Pancreas (tissue), 10 donors: ENCODE data around the gene SLC24A3. TPM values are rescaled to one million over a fixed set of nuclear protein-coding genes. Genes with fewer than 3 reads are reported as not detected.

Source experiments
- ATAC-seq, 4 donors: fragments of 200-7000 bp; cut with Tn5 transposase; one replicate each; pipeline versions ENCODE4 v1.8.0 to v1.9.1; 2020; ENCODE audit warnings: mild to moderate bottlenecking in 4 of 4, moderate library complexity in 4 of 4
- DNase-seq, 6 donors: peaks; one replicate each; pipeline ENCODE4 v3.0.0-alpha.2; 2020
- FAIRE-seq: peaks from 2 replicates; lab custom pipeline; 2012; peaks lifted over from hg19 to GRCh38; lab: Jason Lieb, UNC
- H3K27ac ChIP-seq, 4 donors: fragments of 200-600 bp; sonication (generic); 1 replicate in 3 of 4; 2 replicates in 1 of 4; pipeline versions ENCODE4 v1.5.0 to v1.8.0; 2020
- H3K27me3 ChIP-seq, 4 donors: fragments of 200-600 bp; one replicate each; pipeline ENCODE4 v1.8.0; 2021
- H3K36me3 ChIP-seq, 3 donors: fragments of 200-600 bp; sonication (generic) in 1 of 3; one replicate each; pipeline versions ENCODE4 v1.5.0 to v1.8.0; 2020 to 2021
- H3K4me1 ChIP-seq, 3 donors: fragments of 200-600 bp; one replicate each; pipeline ENCODE4 v1.8.0; 2021
- H3K4me3 ChIP-seq, 4 donors: fragments of 200-600 bp; sonication (generic) in 2 of 4; one replicate each; pipeline versions ENCODE4 v1.5.0 to v1.8.0; 2020 to 2021
- H3K9me3 ChIP-seq, 4 donors: fragments of 200-600 bp; one replicate each; pipeline ENCODE4 v1.8.0; 2021
- WGBS, 2 donors: extraction: QIAGEN DNeasy Blood & Tissue Kit; methylation state at CpG; one replicate each; pipeline ENCODE4 v1.1.7; 2013; 5-methylcytosine and 5-hydroxymethylcytosine counted together
- intact Hi-C, 3 donors: fragments of 100-400 bp; cut with DNase I; formaldehyde crosslinking; loops; one replicate each; pipeline versions ENCODE4 v1.11.1 to v1.14.2; 2022
- polyA plus RNA-seq, 2 donors: library from polyadenylated mRNA; stranded (reverse); fragments of 200-250 nt; gene quantifications; one replicate each; pipeline ENCODE4 v1.2.3, GENCODE V29; 2013
- total RNA-seq, 6 donors: library from RNA; stranded (reverse); fragmentation: NEBNext Ultra II Directional in 4 of 6; extraction: Animal tissue kit (Norgen Biotek cat#: 25700) in 4 of 6; gene quantifications; one replicate each; pipeline versions ENCODE4 v1.2.1 to v1.2.4, GENCODE V29; 2021 to 2023
- TF ChIP-seq, protein P1 (sequence below), 4 donors: fragments of 200-600 bp; sonication (generic) in 3 of 4; IDR thresholded peaks; one replicate each; pipeline versions ENCODE4 v1.5.0 to v1.8.0; 2021; ENCODE audit warnings: antibody characterized with exemption in 4 of 4
- donor health status: healthy with polysubstance abuse.
- donor health status: DM: no; HTN: no; CAD: no; lungs with moderate emphysema.
- donor health status: DM: no; HTN: no; CAD: no.
- donor health status: control.
- donor health status: control.
- donor health status: Bipolar disorder and iron deficiency.
- donor health status: DM: yes; HTN: yes; CAD: no.
- donor health status: DM: no; HTN: no; CAD: no.
- donor health status: DM: no; HTN: no; CAD: no.
- donor health status: DM: yes; HTN: yes; CAD: no.

Gene SLC24A3
- total and polyA plus RNA-seq, 8 donors: 0.28 to 0.87 (median 0.49) TPM

DNA sequence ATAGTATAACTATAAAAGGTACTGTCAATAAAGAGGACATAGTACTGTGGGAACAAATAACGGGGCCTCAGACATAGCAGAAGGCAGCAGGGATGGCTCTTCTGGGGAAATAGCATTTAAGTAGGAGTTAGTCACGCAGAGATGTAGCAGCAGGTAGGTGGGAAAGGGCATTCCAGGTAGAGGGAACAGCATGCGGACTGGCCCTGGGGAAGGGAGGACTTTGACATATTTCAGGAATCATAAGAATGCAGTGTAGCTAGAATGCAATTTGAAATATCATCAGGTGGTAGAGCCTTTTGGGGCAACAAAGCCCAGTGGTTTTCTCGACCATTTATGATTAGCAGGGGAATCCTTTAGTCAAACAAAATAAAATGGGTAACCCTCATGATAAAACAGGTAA lies 191.1 kb downstream of the SLC24A3 start:
- FAIRE-seq: no peak
- no peaks in the 10 kb centered on the region for H3K9me3 ChIP-seq
- H3K27ac ChIP-seq: no peak overlapping the region
- TF ChIP-seq, protein P1, sequence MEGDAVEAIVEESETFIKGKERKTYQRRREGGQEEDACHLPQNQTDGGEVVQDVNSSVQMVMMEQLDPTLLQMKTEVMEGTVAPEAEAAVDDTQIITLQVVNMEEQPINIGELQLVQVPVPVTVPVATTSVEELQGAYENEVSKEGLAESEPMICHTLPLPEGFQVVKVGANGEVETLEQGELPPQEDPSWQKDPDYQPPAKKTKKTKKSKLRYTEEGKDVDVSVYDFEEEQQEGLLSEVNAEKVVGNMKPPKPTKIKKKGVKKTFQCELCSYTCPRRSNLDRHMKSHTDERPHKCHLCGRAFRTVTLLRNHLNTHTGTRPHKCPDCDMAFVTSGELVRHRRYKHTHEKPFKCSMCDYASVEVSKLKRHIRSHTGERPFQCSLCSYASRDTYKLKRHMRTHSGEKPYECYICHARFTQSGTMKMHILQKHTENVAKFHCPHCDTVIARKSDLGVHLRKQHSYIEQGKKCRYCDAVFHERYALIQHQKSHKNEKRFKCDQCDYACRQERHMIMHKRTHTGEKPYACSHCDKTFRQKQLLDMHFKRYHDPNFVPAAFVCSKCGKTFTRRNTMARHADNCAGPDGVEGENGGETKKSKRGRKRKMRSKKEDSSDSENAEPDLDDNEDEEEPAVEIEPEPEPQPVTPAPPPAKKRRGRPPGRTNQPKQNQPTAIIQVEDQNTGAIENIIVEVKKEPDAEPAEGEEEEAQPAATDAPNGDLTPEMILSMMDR (IDR thresholded peaks at IDR 0.05): no peak
- H3K36me3 ChIP-seq: no peaks in the 10 kb centered on the region
- H3K4me1 ChIP-seq: no peaks in the 10 kb centered on the region
- no peaks in the 10 kb centered on the region for H3K27me3 ChIP-seq
- no peak for DNase-seq
- no peak overlapping the region for H3K4me3 ChIP-seq
- WGBS, 2 donors: 62 to 75% methylated on average over 4 of the region's 4 CpGs
- ATAC-seq: no peak
- intact Hi-C loops: no loop called here

DNA sequence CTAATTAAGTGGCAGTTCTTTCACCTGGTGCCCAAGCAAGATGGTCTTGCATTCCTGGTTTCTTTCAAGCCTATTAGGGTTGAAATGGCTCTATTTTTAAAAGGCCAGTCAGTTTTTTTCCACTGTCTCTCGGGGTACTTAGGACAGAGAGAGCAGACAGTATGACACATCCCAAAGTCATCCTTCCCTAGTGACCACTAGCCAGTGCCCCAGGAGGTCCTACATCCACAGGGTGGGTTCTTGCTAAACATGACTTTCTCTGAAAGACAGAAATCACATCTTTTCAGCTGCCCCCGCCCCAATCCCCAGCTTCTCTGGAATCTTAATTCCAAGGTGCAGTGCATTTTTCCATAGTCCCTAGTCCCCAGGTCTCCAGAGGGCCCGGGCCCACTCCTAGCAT lies 192.4 kb downstream of the SLC24A3 start:
- no peak for DNase-seq
- Histone ChIP-seq H3K36me3 (no peaks in the 10 kb centered on the region), H3K27me3 (no peaks in the 10 kb centered on the region), H3K27ac (no peak overlapping the region), H3K4me1 (no peaks in the 10 kb centered on the region), H3K9me3 (no peaks in the 10 kb centered on the region), H3K4me3 (no peak overlapping the region)
- FAIRE-seq: no peak
- intact Hi-C loops: no loop called here
- ATAC-seq: no peak
- TF ChIP-seq, protein P1 (IDR thresholded peaks at IDR 0.05): no peak
- 56 to 69% methylated on average over 3 of the region's 3 CpGs for WGBS, 2 donors

DNA sequence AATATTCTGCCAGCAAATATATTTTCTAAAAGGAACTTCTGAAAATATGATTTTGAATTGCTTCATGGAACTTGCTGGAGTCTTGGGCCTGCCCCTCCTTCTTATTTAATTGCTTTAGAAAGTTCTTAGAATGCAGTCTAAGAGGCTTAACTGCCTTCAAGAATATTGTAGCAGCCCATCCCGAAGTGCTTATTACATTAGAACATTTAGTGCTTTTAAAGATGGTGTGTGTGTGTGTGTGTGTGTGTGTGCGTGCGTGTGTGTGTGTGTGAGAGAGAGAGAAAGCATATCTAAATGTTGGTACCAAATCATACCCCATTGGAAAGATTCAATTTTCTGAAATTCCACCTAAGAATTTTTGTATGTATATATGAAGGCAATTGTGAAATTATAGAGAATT lies 193.5 kb downstream of the SLC24A3 start:
- Histone ChIP-seq H3K27me3 (no peaks in the 10 kb centered on the region), H3K4me1 (no peaks in the 10 kb centered on the region), H3K36me3 (no peaks in the 10 kb centered on the region), H3K9me3 (no peaks in the 10 kb centered on the region), H3K4me3 (no peak overlapping the region), H3K27ac (no peak overlapping the region)
- TF ChIP-seq, protein P1 (IDR thresholded peaks at IDR 0.05): no peak
- no peak for DNase-seq
- ATAC-seq: no peak
- 78% methylated on average over 3 of the region's 3 CpGs for WGBS, 2 donors
- intact Hi-C loops: no loop called here
- no peak for FAIRE-seq

DNA sequence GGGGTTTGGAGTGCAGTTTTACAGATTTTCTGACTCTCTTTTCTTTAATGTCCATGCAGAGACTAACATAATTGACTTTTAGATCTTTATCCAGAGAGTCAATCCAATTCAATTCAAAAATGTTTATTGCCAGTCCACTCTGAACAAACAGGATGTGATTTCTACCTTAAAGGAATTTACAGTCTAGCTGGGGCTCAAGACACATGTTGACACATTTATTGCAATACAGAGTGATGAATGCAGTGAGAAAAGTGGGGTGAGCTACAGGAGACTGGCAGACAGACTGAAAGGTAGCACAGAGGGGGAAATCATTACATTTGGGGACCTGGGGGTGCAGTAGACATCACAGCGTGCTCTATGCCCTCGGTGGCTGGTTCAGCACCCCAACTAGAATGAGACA lies 193.9 kb downstream of the SLC24A3 start:
- Histone ChIP-seq H3K4me3 (no peak overlapping the region), H3K27ac (no peak overlapping the region), H3K36me3 (no peaks in the 10 kb centered on the region), H3K9me3 (no peaks in the 10 kb centered on the region), H3K27me3 (no peaks in the 10 kb centered on the region), H3K4me1 (no peaks in the 10 kb centered on the region)
- no peak for ATAC-seq
- TF ChIP-seq, protein P1 (IDR thresholded peaks at IDR 0.05): no peak
- 65 to 66% methylated on average over 2 of the region's 2 CpGs for WGBS, 2 donors
- intact Hi-C loops: no loop called here
- no peak for DNase-seq
- no peak for FAIRE-seq

DNA sequence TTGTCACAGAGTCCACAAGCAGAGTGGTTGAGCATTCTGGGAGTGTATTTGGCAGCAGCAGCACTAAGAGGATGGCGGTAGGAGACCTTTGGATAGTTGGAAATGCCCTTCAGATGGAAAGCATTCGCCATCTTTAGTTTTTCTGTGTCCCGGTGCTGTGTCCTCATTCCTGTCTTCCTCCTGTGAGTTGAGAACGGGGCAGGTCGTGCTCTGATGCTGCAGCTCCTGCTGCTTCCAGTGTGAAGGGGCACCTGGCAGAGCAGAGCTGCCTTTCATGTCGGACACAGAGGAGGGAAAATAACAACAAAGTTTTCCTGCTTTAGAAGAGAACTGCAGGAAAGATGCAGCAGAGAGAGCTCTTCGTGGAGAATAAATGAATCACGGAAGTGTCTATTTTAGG lies 194.8 kb downstream of the SLC24A3 start:
- H3K9me3 ChIP-seq: no peaks in the 10 kb centered on the region
- ATAC-seq (no peak), DNase-seq (no peak), FAIRE-seq (no peak)
- H3K4me3 ChIP-seq: no peak overlapping the region
- no peaks in the 10 kb centered on the region for H3K27me3 ChIP-seq
- no peak overlapping the region for H3K27ac ChIP-seq
- intact Hi-C loops: no loop called here
- TF ChIP-seq, protein P1 (IDR thresholded peaks at IDR 0.05): no peak
- no peaks in the 10 kb centered on the region for H3K36me3 ChIP-seq
- 66 to 70% methylated on average over 8 of the region's 8 CpGs for WGBS, 2 donors
- H3K4me1 ChIP-seq: no peaks in the 10 kb centered on the region
